ENCODE data around the gene LCK. TPM values are rescaled to one million over a fixed set of nuclear protein-coding genes. Genes with fewer than 3 reads are reported as not detected.

Gene LCK
- total and polyA plus RNA-seq, 2 of the 8 experiments (the other 6 are each of a cell fraction or from before 2014, with no cell fraction given) = 75.3 to 122 TPM

GRCh38 chr1:32240140-32240951 lies 10.7 kb upstream of the LCK start (continued):
- TF ChIP-seq CBX5 (IDR thresholded peaks at IDR 0.05; ENCODE audit: low read depth, low read length) = no peak
- TF ChIP-seq ATF2 (IDR thresholded peaks at IDR 0.05; ENCODE audit: low read length) = no peak
- TF ChIP-seq ZNF274 (IDR thresholded peaks at IDR 0.05; ENCODE audit: borderline replicate concordance, extremely low read depth, low read length) = no peak
- no peak for TF ChIP-seq CHD7 (IDR thresholded peaks at IDR 0.05; ENCODE audit: insufficient replicate concordance, low read length)
- TF ChIP-seq TAF7 (optimal IDR thresholded peaks at IDR 0.05; ENCODE audit: borderline replicate concordance, low read depth, low read length) = peak; percentile 85
